Ureter (tissue), 1 donor: ENCODE data around the gene P3H3. TPM values are rescaled to one million over a fixed set of nuclear protein-coding genes. Genes with fewer than 3 reads are reported as not detected.
A peak's percentile ranks its signal among the peaks of the same experiment; 100 is the strongest.

Experiments
- DNase-seq: peaks from one replicate; pipeline ENCODE4 v3.0.0-alpha.2; 2020; ENCODE audit warnings: low spot score
- total RNA-seq: library from RNA; stranded (reverse); gene quantifications from one replicate; pipeline ENCODE4 v1.2.4, GENCODE V29; 2023
- donor health status: DM: yes; HTN: yes; CAD: no.

The P3H3 gene
- total RNA-seq, 1 donor from 2014 or later: 27.9 TPM

GRCh38 chr12:6807170-6807569 is 21.0 kb upstream of the P3H3 start:
- no peak for DNase-seq

- DNase-seq: no peak
Observed at GRCh38 chr12:6809056-6809455, 19.2 kb upstream of the P3H3 start.

- DNase-seq: no peak
Observed at GRCh38 chr12:6810758-6811157, 17.4 kb upstream of the P3H3 start.

- DNase-seq: no peak
Observed at GRCh38 chr12:6813363-6813762, 14.8 kb upstream of the P3H3 start.

- no peak for DNase-seq
Observed at GRCh38 chr12:6816598-6816997, 11.6 kb upstream of the P3H3 start.

- DNase-seq: no peak
Observed at GRCh38 chr12:6817098-6817497, 11.1 kb upstream of the P3H3 start.

GRCh38 chr12:6817662-6818157 is 10.5 kb upstream of the P3H3 start:
- no peak for DNase-seq

- DNase-seq: no peak
Observed at GRCh38 chr12:6818222-6818621, 10.0 kb upstream of the P3H3 start.

- no peak for DNase-seq
Observed at GRCh38 chr12:6818645-6819044, 9.6 kb upstream of the P3H3 start.

GRCh38 chr12:6819106-6820030 is 8.8 kb upstream of the P3H3 start:
- no peak for DNase-seq

- DNase-seq: no peak
Observed at GRCh38 chr12:6820166-6820565, 8.0 kb upstream of the P3H3 start.

GRCh38 chr12:6821591-6822425 is 6.4 kb upstream of the P3H3 start, which contains the start of gene GPR162:
TSS of gene GPR162 (plus strand) at chr12:6821821. CDS start at chr12:6823899, 2,078 bp downstream.
- DNase-seq: no peak

- DNase-seq: no peak
Observed at GRCh38 chr12:6822426-6823135, 5.6 kb upstream of the P3H3 start.

GRCh38 chr12:6823182-6824084 is 4.8 kb upstream of the P3H3 start:
- no peak for DNase-seq

- DNase-seq: no peak
Observed at GRCh38 chr12:6824085-6824775, 4.0 kb upstream of the P3H3 start.

GRCh38 chr12:6824901-6825381 is 3.3 kb upstream of the P3H3 start:
- no peak for DNase-seq

GRCh38 chr12:6825398-6826124 is 2.6 kb upstream of the P3H3 start:
- DNase-seq: peak; percentile 90

- no peak for DNase-seq
Observed at GRCh38 chr12:6826125-6826733, 2.0 kb upstream of the P3H3 start.
